ENCODE data around the gene SIX5.

DNA sequence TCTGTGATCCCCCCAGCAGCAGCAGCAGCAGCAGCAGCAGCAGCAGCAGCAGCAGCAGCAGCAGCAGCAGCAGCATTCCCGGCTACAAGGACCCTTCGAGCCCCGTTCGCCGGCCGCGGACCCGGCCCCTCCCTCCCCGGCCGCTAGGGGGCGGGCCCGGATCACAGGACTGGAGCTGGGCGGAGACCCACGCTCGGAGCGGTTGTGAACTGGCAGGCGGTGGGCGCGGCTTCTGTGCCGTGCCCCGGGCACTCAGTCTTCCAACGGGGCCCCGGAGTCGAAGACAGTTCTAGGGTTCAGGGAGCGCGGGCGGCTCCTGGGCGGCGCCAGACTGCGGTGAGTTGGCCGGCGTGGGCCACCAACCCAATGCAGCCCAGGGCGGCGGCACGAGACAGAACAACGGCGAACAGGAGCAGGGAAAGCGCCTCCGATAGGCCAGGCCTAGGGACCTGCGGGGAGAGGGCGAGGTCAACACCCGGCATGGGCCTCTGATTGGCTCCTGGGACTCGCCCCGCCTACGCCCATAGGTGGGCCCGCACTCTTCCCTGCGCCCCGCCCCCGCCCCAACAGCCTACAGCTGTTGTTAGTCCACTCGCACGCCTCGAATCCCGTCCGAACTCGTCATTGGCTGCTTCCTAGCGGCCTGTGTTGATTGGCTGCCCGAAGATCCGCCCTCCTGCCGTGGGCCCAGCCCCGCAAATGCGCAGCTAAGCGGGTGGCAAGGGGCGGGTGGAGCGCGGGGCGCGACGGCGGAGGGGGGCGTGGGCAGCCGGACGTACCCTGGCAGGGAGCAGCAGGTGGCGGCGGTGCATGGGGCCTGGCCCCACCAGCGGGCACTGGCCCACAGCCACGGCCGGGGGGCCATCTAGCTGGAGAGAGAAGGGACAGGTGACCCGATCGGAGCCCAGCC, 1.4 kb upstream of the SIX5 start:
- TF ChIP-seq TCF7L2 (IDR thresholded peaks at IDR 0.05; ENCODE audit: borderline replicate concordance, low read depth, low read length), result no peak
- TF ChIP-seq, protein P1, sequence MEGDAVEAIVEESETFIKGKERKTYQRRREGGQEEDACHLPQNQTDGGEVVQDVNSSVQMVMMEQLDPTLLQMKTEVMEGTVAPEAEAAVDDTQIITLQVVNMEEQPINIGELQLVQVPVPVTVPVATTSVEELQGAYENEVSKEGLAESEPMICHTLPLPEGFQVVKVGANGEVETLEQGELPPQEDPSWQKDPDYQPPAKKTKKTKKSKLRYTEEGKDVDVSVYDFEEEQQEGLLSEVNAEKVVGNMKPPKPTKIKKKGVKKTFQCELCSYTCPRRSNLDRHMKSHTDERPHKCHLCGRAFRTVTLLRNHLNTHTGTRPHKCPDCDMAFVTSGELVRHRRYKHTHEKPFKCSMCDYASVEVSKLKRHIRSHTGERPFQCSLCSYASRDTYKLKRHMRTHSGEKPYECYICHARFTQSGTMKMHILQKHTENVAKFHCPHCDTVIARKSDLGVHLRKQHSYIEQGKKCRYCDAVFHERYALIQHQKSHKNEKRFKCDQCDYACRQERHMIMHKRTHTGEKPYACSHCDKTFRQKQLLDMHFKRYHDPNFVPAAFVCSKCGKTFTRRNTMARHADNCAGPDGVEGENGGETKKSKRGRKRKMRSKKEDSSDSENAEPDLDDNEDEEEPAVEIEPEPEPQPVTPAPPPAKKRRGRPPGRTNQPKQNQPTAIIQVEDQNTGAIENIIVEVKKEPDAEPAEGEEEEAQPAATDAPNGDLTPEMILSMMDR (tag by site-specific recombination; IDR thresholded peaks at IDR 0.05), result peak; percentile 97
- TF ChIP-seq ZNF10 (tag by site-specific recombination; IDR thresholded peaks at IDR 0.05), result no peak
- TF ChIP-seq FEZF1 (tag by site-specific recombination; IDR thresholded peaks at IDR 0.05), result no peak
- no peak for TF ChIP-seq PRDM1 (tag by site-specific recombination; IDR thresholded peaks at IDR 0.05)
